Measurements from ENCODE around the gene MTAP. TPM values are rescaled to one million over a fixed set of nuclear protein-coding genes. Genes with fewer than 3 reads are reported as not detected.
A peak's percentile ranks its signal among the peaks of the same experiment; 100 is the strongest.

The MTAP gene
- total RNA-seq, 2 experiments from 2014 or later, result 17.2 to 17.8 TPM

DNA sequence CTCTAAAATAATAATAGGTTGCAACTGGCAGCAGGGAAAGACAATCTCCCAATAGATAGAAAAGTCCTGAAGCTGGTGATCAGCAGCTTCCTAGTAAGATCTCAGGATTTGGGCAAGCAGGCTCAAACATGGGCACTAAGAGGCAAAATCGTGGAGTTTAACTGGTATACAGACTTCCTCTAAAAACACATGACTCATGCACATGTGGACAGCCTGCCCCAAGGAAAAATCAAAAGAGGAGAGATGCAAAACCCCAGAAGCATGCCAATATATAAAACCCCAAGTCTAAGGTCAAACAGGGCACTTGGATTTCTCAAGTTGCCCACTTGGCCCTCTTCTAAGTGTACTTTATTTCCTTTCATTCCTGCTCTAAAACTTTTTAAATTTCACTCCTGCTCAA lies 129.0 kb downstream of the MTAP start:
- intact Hi-C loops (cut with DNase I, micrococcal nuclease), result no loop called here
- Histone ChIP-seq H3K27ac (ENCODE audit: low read depth in 1 of 2, low read length in 2 of 2) (no peak overlapping the region), H3K4me1 (ENCODE audit: insufficient read depth, low read length) (no peaks in the 10 kb centered on the region), H3K27me3 (ENCODE audit: control insufficient read depth in 1 of 2, insufficient read depth in 2 of 2, low read length in 2 of 2) (no peaks in the 10 kb centered on the region), H3K9me3 (ENCODE audit: control insufficient read depth in 1 of 2, insufficient read depth in 1 of 2, low read length in 2 of 2) (no peaks in the 10 kb centered on the region), H3K36me3 (ENCODE audit: insufficient read depth, low read length) (no peaks in the 10 kb centered on the region), H3K4me3 (ENCODE audit: low read length) (no peak overlapping the region)
- Mint-ChIP-seq H3K27ac (no peak overlapping the region), H3K36me3 (ENCODE audit: low read depth) (peaks cover 22% of the 10 kb centered on the region), H3K27me3 (no peaks in the 10 kb centered on the region), H3K9me3 (no peaks in the 10 kb centered on the region), H3K4me3 (no peak overlapping the region), H3K4me1 (ENCODE audit: low read depth) (no peaks in the 10 kb centered on the region)
- no peak for ATAC-seq (ENCODE audit: poor library complexity)
- CTCF ChIA-PET, result no interaction called here
- TF ChIP-seq, protein P1, sequence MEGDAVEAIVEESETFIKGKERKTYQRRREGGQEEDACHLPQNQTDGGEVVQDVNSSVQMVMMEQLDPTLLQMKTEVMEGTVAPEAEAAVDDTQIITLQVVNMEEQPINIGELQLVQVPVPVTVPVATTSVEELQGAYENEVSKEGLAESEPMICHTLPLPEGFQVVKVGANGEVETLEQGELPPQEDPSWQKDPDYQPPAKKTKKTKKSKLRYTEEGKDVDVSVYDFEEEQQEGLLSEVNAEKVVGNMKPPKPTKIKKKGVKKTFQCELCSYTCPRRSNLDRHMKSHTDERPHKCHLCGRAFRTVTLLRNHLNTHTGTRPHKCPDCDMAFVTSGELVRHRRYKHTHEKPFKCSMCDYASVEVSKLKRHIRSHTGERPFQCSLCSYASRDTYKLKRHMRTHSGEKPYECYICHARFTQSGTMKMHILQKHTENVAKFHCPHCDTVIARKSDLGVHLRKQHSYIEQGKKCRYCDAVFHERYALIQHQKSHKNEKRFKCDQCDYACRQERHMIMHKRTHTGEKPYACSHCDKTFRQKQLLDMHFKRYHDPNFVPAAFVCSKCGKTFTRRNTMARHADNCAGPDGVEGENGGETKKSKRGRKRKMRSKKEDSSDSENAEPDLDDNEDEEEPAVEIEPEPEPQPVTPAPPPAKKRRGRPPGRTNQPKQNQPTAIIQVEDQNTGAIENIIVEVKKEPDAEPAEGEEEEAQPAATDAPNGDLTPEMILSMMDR (IDR thresholded peaks at IDR 0.05), result no peak
- no peak for DNase-seq
- POLR2A ChIA-PET, result no interaction called here

DNA sequence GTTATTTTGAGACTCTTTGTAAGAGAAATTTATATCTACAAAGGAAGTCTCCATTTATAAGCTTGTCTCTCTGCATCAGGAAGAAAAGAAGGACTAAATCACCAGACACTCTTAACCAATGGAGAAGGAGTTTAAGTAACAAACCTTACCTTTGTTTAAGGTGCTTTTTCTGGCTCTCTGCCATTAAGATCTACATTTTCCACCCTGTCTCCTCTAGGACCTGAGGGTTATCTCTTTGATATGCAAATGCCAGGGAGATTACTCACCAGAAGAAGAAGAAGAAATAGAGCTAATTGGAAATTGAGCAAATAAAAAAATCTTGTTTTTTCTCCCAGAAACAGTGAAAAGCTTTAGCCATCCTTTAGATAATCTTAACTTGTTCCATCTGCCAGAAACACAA lies 130.8 kb downstream of the MTAP start:
- H3K9me3 ChIP-seq (ENCODE audit: control insufficient read depth in 1 of 2, insufficient read depth in 1 of 2, low read length in 2 of 2), result no peaks in the 10 kb centered on the region
- Mint-ChIP-seq H3K4me1 (ENCODE audit: low read depth) (no peaks in the 10 kb centered on the region), H3K36me3 (ENCODE audit: low read depth) (peaks cover 22% of the 10 kb centered on the region), H3K27ac (no peak overlapping the region), H3K4me3 (no peak overlapping the region), H3K27me3 (no peaks in the 10 kb centered on the region), H3K9me3 (no peaks in the 10 kb centered on the region)
- TF ChIP-seq, protein P1 (IDR thresholded peaks at IDR 0.05), result no peak
- intact Hi-C loops (cut with DNase I, micrococcal nuclease), result no loop called here
- ChIA-PET CTCF (interaction anchor here (1.0 kb wide), 1 partner anchor 16 kb away, joined by 3 read pairs; no protein-coding TSS in a partner anchor), POLR2A (no interaction called here)
- no peaks in the 10 kb centered on the region for H3K27me3 ChIP-seq (ENCODE audit: control insufficient read depth in 1 of 2, insufficient read depth in 2 of 2, low read length in 2 of 2)
- no peaks in the 10 kb centered on the region for H3K4me1 ChIP-seq (ENCODE audit: insufficient read depth, low read length)
- ATAC-seq (ENCODE audit: poor library complexity) (no peak), DNase-seq (no peak)
- no peak overlapping the region for H3K4me3 ChIP-seq (ENCODE audit: low read length)
- H3K27ac ChIP-seq (ENCODE audit: low read depth in 1 of 2, low read length in 2 of 2), result no peak overlapping the region
- H3K36me3 ChIP-seq (ENCODE audit: insufficient read depth, low read length), result no peaks in the 10 kb centered on the region

DNA sequence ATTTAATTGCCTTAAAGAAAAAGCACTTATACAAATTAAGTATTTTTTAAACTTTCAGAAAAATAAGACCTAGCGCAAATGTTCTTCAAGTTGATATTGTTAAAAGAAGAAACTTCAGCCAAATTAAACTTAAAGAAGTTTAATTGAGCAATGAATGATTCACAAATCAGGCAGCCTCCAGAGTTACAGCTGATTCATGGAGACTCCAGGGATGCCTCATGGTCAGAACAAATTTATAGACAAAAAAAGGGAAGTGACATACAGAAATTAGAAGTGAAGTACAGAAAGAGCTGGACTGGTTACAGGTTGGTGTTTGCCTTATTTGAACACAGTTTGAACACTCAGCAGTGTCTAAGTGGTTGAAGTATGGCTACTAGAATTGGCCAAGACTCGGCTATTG lies 131.4 kb downstream of the MTAP start:
- Histone ChIP-seq H3K9me3 (ENCODE audit: control insufficient read depth in 1 of 2, insufficient read depth in 1 of 2, low read length in 2 of 2) (no peaks in the 10 kb centered on the region), H3K4me3 (ENCODE audit: low read length) (no peak overlapping the region), H3K36me3 (ENCODE audit: insufficient read depth, low read length) (no peaks in the 10 kb centered on the region), H3K27ac (ENCODE audit: low read depth in 1 of 2, low read length in 2 of 2) (no peak overlapping the region), H3K27me3 (ENCODE audit: control insufficient read depth in 1 of 2, insufficient read depth in 2 of 2, low read length in 2 of 2) (no peaks in the 10 kb centered on the region), H3K4me1 (ENCODE audit: insufficient read depth, low read length) (no peaks in the 10 kb centered on the region)
- TF ChIP-seq, protein P1 (IDR thresholded peaks at IDR 0.05), result no peak
- peaks cover 22% of the 10 kb centered on the region for H3K36me3 Mint-ChIP-seq (ENCODE audit: low read depth)
- no peaks in the 10 kb centered on the region for H3K4me1 Mint-ChIP-seq (ENCODE audit: low read depth)
- ChIA-PET POLR2A (no interaction called here), CTCF (interaction anchor here (1.0 kb wide), 1 partner anchor 16 kb away, joined by 3 read pairs; no protein-coding TSS in a partner anchor)
- ATAC-seq (ENCODE audit: poor library complexity) (no peak), DNase-seq (peak in 2 of 14 experiments; percentile 3 to 16)
- H3K27me3 Mint-ChIP-seq, result no peaks in the 10 kb centered on the region
- intact Hi-C loops (cut with DNase I, micrococcal nuclease), result no loop called here
- no peak overlapping the region for H3K4me3 Mint-ChIP-seq
- no peaks in the 10 kb centered on the region for H3K9me3 Mint-ChIP-seq
- no peak overlapping the region for H3K27ac Mint-ChIP-seq
